Measurements from ENCODE around the gene MGLL.

Gene MGLL

DNA sequence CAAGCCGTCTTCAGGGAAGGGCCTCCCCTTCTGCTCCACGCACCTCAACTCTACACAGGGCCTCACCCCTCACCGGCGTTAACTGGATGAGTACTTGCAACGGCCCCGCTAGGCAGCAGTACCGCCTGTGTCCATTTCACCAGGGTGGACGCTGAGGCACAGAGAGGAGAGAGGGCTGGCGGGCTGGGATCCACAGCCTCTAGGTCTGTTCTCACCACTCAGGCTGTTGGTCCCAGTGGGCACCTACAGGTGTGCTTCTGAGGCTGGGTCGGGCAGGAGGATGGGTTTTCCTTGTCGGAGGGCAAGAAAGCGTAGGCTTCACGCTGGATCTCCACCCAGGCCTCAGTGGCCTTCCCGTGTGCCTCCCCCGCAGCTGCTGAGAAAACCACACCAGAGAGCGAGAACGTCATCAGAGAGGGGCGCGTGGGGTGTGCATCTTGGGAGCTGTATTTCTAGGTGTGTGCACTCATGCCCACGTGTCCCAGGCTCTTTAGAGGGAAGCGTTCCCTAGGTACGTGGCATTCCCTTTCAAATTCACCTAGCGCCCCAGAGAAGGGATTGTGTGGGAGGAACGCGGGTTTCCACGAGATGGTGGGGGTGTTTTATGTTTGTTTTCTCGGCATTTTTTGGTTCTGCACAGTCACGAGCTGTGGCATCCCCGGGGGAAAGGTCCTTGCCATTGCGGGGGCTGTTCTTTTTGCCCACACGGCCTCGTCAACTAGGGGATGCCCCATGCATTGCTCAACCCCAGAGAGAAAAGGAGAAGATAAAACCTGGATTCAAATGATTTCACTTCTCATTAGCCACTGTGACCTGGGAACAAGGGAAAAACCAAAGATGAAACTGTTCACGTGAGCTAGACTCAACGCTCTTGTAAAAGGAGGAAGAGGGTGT lies 67.7 kb downstream of the MGLL start:
- no peak for DNase-seq (ENCODE audit: low read depth)

DNA sequence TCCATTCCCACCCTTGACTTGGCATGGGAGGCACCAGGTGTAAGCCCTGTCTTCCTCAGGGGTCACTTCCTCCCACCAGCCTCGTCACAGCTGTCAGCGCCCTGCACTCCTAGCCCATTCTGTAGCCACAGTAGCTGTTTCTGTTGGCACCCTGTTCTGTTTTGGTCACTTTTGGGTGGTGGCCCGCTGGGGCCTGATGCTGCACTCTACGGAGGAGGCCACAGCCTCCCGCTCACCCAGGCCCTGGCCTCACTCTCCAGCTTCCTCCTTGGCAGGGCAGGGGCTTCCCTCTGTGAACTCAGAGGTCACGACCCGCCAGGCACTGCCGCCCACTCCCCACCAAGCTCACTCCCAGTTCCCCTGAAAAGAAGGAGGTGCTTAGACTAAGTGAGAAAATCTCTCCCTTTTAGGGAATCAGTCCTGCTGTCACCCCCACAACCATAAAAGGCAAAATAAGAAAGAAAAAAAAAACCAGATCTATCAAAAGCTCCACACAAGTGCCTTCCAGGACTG lies 68.4 kb downstream of the MGLL start:
- no peak for DNase-seq (ENCODE audit: low read depth)

GRCh38 chr3:127753338-127753737 lies 69.0 kb downstream of the MGLL start:
- DNase-seq (ENCODE audit: low read depth), result no peak

DNA sequence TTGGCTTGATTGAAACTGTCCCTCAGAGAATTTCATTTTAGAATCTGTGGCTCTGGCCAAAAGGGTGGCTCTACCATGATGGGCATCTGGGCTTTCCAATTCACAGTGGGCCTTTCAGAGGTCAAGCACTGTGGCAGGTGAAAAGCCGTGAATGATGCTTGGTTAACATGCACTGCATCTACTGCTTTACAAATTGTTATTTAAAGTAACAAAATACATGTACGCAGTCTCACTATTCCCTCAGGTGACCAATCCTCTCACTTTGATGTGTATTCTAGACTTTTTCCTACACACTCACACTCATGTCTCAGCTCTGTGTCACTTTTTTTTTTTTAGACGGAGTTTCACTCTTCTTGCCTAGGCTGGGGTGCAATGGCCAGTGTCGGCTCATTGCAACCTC lies 70.5 kb downstream of the MGLL start:
- DNase-seq (ENCODE audit: low read depth), result no peak

DNA sequence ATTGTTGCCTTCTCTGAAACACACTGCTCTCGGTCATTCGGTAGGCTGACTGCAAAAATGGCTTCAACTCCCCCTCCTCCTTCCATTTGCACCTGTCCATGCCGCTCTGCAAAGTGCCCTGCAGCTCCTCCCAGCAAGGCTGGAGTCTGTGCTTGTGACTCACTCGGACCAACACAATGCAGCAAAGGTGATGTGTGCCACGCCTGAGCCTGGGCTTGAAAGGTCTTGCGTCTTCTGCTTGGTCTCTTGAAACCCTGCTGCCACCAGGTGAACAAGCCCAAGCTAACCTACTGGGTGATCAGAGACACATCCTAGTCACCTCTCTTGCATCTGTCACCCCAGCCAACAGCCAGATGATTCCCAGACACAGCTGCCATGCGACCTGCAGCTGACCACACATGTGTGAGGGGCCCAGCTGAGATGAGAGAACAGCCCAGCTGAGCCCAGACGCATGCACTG lies 71.1 kb downstream of the MGLL start:
- DNase-seq (ENCODE audit: low read depth), result no peak

GRCh38 chr3:127750226-127751031 lies 71.9 kb downstream of the MGLL start:
- peak; percentile 58 for DNase-seq (ENCODE audit: low read depth)

- no peak for DNase-seq (ENCODE audit: low read depth)
Measured at GRCh38 chr3:127749787-127750225, 72.5 kb downstream of the MGLL start.

DNA sequence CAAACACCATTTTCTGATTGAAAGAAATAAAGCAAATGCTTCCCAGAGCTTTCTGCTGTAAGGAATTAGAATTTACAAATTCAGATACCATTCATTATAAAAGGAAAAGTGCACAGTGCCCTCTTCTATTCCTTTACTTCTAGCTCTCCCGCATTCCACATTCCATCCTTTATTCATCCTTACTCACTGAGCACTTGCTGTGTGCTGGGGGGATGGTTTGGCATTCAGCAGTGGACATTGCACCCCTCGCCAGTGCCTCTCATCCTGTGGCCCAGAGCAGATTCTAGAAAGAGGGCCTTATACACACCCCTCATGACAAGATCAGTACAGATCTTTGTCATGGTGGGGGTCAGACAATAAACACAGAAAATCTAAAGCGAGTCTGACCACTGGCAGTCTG lies 73.0 kb downstream of the MGLL start:
- DNase-seq (ENCODE audit: low read depth), result no peak

GRCh38 chr3:127748754-127749327 lies 73.5 kb downstream of the MGLL start:
- no peak for DNase-seq (ENCODE audit: low read depth)

DNA sequence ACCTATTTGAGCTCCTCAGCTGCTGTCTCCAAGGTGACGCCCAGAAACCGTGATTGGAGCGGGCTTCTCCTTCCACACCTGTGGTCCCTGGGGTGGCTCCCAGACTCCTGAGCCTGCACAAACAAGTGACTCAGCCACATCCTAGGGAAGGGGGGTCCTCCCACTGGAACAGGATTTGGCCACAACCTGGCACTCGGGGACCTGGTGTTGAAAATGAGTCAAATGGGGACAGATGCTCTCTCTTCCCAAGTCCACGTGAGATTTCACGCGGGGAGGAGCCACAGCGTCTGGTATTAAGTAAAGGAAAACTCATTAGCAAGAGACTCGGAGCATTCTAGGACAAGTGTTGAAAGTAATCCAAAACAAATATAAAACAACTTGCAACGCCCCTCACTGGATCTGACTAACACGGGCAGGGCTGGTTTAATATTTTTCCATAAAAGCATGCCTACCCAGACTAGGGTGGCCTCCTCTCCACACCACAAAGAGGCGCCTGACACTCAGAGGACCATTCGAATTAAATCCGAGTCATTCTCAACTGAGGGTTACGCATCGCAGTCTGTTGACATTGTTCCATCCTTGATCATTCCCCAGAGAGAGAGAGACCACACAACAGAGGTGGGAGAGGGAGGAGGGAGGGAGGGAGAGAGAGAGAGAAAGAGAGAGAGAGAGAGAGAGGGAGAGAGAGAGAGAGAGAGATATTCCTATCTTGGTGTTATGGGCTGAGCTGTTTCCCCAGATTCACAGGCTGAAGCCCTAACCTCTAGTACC lies 74.4 kb downstream of the MGLL start:
- DNase-seq (ENCODE audit: low read depth), result peak; percentile 60

DNA sequence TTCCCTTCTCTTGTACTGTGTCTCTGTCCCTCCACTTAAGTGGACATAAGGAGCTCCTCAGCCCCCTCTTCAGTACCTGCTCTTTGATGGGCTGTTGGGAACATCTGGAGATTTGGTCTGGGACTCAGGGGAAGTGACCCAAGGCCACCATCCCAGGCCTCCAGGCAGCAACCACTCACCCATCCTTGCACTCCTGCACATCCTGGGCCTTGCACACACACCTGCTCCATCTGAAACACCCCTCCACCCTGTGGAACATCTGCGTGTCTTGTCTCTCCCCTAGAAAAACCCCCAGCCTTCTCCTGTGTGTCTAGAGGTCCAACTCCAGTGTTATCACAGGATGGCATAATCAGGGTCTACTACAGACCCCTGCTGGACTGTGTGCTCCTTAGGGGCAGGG lies 75.2 kb downstream of the MGLL start:
- DNase-seq (ENCODE audit: low read depth), result no peak

DNA sequence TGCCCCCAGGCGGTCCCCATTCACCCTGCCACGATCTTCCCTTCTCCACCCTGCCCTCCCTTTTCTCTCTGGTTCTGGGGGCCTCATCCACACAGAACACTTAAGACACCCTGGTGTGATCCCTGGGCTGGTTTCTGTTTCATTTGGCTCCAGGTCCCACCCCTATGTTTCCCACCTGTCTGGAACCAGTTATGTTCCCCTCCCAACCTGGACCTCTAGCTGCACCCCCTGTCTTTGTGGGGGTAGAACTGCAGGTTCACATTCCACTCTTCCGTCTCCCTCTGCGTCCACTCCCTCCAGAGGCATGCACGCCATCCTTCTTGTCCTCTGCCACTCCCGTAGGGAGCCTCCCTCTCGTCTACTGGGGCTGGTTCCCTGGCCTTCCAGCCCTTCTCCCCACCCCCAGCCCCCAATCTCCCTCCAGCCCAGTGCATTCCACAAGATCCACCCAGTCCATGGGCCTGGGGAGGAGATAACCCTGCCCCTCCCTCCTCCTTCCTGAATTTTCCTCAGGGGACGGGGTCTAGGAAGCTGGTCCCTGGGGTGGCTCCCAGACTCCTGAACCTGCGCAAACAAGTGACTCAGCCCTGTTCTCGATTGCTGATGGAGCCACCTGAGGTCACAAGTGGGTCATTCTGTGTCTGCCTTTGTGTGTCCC lies 75.8 kb downstream of the MGLL start:
- no peak for DNase-seq (ENCODE audit: low read depth)

GRCh38 chr3:127745656-127746399 lies 76.5 kb downstream of the MGLL start:
- no peak for DNase-seq (ENCODE audit: low read depth)

- DNase-seq (ENCODE audit: low read depth), result no peak
Measured at GRCh38 chr3:127744875-127745274, 77.4 kb downstream of the MGLL start.

- no peak for DNase-seq (ENCODE audit: low read depth)
Measured at GRCh38 chr3:127744253-127744815, 78.0 kb downstream of the MGLL start.

- DNase-seq (ENCODE audit: low read depth), result no peak
Measured at GRCh38 chr3:127743351-127744252, 78.7 kb downstream of the MGLL start.

- no peak for DNase-seq (ENCODE audit: low read depth)
Measured at GRCh38 chr3:127742580-127742979, 79.7 kb downstream of the MGLL start.

DNA sequence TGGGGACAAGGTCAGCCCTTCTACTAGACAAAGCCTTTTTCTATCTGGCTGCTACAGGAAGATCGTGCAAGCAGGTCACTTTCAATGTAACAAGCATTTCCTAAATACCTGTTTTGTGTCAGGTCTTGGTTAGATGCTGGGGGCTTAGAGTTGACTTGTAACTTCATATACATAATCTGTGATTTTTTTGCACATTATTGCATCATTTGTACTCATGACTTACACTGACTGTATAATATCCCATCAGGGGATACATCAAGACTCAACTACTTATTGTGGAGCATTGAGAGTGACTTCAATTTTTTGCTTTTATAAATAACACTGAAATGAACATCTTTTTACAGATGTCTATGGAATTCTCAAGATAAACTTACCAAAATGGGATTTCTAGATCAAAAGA lies 80.6 kb downstream of the MGLL start:
- no peak for DNase-seq (ENCODE audit: low read depth)

GRCh38 chr3:127741246-127741645 lies 81.1 kb downstream of the MGLL start:
- DNase-seq (ENCODE audit: low read depth), result no peak

Data from non-pigmented ciliary epithelial cell (primary cell).